GM18526 (cell line): Measurements from ENCODE around the gene PARVB.

Experiments
- POLR2A ChIP-seq: IDR thresholded peaks from 3 replicates; pipeline ENCODE4 v1.6.1; 2011; ENCODE audit not compliant: insufficient read length; ENCODE audit errors: extremely low read depth

PARVB gene

GRCh38 chr22:44133161-44133560 lies 109.1 kb downstream of the PARVB start:
- TF ChIP-seq POLR2A: no peak

DNA sequence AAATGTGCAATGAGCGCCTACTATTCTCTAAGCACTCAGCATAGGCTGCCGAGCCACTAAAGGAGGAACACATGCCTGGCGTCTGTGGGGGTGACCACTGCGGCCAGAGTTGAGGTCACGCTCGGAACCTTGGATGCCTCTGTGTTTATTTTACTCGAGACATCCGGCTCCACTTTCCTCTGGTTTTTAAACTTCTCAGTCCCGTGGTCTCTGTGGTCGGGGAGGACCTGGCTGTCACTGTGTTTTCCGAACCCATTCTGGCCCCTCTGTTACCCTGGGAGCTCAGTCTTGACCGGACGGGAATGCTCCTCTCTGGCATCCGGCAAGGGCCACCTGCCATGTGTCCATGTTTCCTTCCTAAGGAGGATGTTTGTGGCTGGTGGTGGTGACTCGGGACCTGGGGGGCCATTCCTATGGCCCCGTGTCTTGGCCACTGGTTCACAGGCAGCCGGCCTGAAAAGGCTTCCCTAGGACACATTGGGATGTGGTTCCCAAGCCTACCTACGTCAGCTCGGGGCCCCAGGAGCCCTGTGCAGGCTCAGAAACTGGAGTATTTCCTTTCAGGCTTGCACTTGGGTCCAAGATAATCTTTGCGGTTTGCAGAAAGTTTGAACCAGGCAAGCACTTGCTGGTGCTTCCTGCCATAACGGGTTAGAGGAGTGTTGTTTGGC lies 109.9 kb downstream of the PARVB start:
- TF ChIP-seq POLR2A: no peak

DNA sequence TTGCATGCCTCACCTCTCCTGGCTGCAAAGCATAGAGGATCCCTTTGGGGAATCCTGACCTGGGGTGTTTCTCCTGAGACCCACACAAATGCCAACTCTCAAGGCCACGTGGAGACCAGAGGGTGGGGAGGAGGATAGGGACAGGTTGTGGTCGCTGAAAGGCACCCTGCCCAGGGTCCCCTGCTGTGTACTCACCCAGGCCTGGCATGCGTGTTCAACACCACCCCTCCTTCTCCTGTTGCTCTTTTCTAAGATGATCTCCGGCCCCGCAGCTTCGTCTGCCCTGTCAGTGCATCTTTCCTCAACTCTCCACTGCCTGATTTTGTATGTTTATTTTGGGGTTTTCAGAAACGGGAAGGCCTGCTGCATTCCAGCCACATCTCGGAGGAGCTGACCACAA lies 112.0 kb downstream of the PARVB start:
- TF ChIP-seq POLR2A: no peak

DNA sequence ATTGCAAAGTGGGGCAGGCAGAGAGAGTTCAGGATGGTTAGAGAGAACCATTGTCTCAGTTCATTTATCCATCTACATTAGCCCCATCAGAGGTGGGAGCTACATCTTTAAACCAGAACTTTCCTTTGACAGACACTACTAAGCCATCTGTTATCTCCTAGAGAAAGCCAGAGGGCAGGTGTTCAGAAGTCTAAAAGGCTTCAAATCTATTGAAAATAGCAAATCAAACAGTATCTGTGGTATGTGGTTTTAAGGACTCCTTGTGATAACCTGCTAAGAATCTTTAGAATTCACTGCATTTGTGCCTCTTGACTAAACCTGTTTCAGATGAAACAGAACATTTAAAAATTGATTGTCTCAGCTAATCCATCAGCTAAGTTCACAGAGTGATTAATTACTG lies 112.7 kb downstream of the PARVB start:
- TF ChIP-seq POLR2A: no peak

DNA sequence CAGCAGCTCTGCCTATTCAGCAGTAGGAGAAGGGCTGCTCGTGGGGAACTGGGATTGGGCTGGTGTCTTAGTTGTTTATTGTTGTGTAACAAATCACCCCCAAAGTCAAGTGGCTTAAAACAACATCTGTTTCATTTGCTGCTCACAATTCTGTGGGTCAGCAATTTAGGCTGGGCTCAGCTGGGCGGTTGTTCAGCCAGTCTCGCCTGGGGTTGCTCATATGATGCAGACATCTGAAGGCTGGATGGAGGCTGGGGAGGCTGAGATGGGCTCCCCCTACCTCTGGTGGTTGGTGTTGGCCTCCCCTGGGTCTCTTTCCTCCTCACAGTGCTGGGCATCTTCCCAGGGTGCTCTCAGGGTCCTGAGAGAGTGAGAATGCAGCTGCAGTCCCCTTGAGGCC lies 113.3 kb downstream of the PARVB start:
- TF ChIP-seq POLR2A: no peak

GRCh38 chr22:44139773-44140172 lies 115.7 kb downstream of the PARVB start:
- TF ChIP-seq POLR2A: no peak

DNA sequence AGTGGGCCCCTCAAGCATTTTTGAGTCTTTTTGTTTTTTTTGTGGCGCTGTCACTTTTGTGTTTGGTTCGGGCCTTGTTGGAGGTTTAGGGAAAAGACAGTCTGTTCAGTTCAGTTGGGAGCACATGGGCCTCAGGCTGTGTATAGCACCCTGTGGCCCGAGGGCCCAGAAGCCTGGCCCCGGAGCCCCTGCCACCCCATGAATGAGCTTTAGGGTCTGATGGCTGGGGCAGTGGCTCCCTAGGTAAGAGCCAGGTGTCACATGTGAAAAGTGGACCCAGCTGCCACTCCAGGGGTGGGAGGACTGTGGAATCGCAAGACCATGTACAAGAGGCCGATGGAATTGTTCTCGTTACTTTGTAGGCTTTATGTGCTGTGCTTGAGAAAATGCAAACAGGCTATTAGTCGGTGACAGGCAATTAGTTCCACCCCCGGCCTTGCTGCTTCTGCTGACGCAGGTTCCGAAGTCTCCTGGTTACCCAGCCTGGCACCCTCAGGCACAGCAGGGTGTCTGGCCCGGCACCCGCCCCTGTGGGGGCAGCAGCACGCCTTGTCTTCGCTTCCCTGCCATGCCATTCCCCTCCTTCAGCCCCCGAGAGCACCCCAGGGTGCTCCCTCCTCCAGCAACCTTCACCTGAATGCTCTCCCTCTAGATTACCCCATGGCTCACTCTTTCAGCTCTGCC lies 118.5 kb downstream of the PARVB start:
- no peak for TF ChIP-seq POLR2A

GRCh38 chr22:44143105-44143474 lies 119.0 kb downstream of the PARVB start:
- TF ChIP-seq POLR2A: no peak

GRCh38 chr22:44143579-44143978 lies 119.5 kb downstream of the PARVB start:
- no peak for TF ChIP-seq POLR2A

DNA sequence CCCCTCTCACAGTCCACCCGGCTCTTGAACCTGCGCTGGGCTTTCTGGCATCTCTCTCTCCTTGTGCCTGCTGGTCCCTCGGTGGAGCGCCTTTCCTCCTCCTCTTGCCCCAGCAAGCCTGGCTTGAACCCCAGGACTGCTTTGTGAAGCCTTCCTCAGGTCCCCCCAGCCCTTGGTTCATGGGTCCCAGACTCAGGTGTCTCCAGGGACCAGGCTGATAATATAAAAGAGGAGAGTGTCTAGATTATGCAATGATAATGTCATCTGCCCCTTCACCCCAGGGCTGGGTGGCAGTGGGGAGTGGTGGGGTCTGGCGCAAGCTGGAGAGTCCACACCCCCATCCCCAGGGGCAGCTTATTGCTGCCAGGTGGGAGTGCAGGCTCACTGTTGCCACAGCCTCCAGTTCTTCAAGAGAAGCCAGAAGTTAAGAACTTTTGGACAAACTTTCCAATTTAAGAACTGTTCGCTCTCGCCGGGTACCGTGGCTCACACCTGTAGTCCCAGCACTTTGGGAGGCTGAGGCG lies 120.0 kb downstream of the PARVB start:
- TF ChIP-seq POLR2A: no peak

- TF ChIP-seq POLR2A: no peak
Observed at GRCh38 chr22:44145544-44145943, 121.4 kb downstream of the PARVB start.

DNA sequence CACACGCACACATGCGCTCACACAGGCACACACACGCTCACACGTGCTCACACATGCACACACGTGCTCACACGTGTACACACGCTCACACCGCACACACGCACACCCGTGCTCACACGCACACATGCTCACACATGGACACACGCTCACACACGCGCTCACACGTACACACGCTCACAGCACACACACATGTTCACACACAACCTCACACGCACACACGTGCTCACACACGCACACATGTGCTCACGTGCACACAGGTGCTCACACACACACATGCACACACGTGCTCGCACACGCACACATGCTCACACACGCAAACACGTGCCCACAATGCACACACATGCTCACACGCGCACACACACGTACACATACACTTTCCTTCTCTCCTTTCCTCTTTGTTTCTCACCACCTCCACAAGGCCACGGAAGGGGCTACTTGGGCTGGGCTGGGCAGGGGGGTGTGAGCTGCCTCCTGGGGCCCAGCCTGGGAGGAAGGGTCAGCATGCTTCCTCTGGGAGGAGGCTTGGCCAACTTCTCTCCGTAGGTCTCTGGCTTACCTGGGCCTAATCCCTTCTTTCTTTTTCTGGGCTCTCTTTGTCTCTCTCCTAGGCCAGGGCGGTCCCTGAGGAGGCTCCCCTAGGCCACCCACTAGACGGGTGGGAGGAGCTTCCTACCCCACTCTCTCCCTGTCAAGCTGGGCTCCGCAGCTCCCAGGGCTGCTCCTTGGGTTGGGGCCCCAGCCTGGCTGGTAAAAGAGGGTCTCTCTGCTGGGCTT lies 122.2 kb downstream of the PARVB start:
- TF ChIP-seq POLR2A: no peak

DNA sequence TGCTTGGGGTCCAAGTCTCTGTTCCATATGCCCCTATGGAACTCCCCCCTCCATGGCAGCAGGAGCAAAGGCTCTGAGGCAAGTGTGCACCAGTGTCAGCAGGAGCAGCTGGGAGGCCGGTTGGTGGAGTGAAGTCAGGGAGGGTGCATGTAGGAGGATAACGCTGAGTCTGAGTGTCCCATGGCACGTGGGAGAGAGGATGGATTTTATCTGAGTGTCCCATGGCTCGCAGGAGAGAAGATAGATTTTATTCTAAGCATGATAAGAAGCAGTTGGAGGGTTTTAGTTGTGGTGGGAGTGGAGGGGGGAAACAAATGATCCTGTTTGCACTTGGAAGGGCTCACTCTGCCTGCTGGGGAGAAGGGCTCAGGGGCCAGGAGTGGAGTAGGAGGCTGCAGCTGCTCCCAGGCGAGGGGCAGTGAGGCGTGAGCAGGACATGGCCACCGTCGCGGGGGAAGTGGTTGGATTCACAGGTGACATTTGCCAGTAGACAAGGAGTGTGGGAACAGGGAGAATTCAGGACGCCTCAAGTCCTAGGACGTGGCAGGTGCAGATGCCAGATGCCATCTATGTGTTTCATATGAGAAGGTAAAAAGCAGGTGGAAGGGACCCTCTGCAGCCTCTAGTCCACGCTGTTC lies 123.0 kb downstream of the PARVB start:
- TF ChIP-seq POLR2A: no peak

GRCh38 chr22:44147821-44148574 lies 123.9 kb downstream of the PARVB start:
- TF ChIP-seq POLR2A: no peak

DNA sequence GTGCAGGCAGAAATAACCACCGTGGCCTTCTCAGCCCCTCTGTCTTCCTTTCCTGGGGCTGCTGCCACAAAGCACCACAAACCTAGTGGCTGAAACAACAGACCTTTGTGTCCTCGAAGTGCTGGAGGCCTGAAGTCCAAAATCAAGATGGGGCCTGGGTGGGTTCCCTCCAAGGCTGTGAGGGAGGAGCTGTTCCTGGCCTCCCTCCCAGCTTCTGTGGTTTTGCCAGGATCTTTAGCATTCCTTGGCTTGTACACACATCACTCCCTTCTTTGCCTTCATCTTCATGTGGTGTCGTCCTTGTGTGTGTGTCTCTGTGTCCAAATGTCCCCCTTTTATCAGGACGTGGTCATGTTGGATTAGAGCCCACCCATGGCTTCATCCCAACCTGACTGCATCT lies 127.6 kb downstream of the PARVB start:
- TF ChIP-seq POLR2A: no peak
